Ramos (cell line): Measurements from ENCODE around the gene GCH1.
"Not testable (repeated sequence)": the region's sequence is repeated elsewhere in the genome, so short reads cannot be mapped to it uniquely, and the experiment has no call there.

Source experiments
- in situ Hi-C: fragments of 300-500 bp; cut with MboI; formaldehyde crosslinking; loops from one replicate; pipeline ENCODE4 v1.14.3; 2022; ENCODE audit warnings: low sequenced_read_pairs; ENCODE audit not compliant: unreplicated experiment

The GCH1 gene

GRCh38 chr14:54875648-54876047 lies 27.0 kb downstream of the GCH1 start:
- in situ Hi-C loops, result not testable (repeated sequence)

DNA sequence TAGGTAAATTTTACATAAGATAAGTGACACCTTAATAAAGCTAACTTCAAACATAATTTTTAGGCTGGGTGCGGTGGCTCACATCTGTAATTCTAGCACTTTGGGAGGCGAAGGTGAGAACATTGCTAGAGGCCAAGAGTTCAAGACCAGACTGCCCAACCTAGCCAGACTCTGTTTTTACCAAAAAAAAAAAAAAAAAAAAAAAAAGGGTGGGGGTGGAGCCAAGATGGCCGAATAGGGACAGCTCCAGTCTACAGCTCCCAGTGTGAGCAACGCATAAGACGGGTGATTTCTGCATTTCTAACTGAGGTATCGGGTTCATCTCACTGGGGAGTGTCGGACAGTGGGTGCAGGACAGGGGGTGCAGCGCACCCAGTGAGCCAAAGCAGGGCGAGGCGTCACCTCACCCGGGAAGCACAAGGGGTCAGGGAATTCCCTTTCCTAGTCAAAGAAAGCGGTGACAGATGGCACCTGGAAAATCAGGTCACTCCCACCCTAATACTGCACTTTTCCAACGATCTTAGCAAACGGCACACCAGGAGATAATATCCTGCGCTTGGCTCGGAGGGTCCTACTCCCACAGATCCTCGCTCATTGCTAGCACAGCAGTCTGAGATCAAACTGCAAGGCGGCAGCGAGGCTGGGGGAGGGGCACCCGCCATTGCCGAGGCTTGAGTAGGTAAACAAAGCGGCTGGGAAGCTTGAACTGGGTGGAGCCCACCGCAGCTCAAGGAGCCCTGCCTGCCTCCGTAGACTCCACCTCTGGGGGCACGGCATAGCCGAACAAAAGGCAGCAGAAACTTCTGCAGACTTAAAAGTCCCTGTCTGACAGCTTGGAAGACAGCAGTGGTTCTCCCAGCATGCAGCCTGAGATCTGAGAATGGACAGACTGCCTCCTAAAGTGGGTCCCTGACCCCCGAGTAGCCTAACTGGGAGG lies 32.2 kb downstream of the GCH1 start:
- in situ Hi-C loops, result not testable (repeated sequence)

- in situ Hi-C loops, result no loop called here
Measured at GRCh38 chr14:54867011-54867410, 35.6 kb downstream of the GCH1 start.

DNA sequence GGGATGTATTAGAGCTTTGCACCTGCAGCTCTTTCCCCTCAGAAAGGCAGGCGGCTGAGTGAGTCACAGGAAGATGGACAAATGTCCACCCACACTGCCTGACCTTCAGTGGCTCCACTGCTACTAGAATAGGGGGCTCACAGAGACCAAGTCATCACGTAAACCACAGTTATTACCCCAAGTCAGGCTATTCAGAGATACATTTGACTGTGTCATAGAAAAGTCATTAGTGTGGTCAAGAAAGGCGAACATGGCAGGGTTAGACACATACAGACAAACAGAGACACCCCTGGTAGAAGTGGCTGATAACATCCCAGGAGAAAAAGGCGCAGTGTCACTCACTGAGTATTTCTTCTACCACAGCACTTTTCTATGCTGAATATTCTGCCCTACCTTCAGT lies 36.0 kb downstream of the GCH1 start:
- in situ Hi-C loops, result no loop called here

- in situ Hi-C loops, result no loop called here
Measured at GRCh38 chr14:54864526-54864925, 38.1 kb downstream of the GCH1 start.

GRCh38 chr14:54857830-54858269 lies 44.8 kb downstream of the GCH1 start:
- in situ Hi-C loops, result no loop called here

GRCh38 chr14:54856152-54856551 lies 46.5 kb downstream of the GCH1 start:
- in situ Hi-C loops, result no loop called here

DNA sequence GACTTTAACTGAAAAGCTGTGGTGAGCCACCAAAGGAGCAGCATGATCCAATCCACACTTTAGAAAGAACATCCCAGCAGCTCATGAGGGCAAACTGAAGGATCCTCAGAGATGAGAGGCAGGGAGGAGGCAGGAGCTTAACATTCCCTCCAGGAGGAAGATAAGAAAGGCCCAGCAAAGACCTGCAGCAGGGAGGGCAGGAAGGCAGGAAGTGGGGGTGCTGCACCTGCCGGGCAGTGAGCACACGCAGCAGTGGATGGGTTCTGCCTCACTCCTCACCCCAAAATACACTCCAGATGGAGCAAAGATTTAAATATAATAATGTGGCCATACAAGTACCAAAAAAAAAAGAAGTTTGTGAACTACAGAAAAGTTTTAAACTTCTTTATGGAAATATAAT lies 48.4 kb downstream of the GCH1 start:
- in situ Hi-C loops, result no loop called here

DNA sequence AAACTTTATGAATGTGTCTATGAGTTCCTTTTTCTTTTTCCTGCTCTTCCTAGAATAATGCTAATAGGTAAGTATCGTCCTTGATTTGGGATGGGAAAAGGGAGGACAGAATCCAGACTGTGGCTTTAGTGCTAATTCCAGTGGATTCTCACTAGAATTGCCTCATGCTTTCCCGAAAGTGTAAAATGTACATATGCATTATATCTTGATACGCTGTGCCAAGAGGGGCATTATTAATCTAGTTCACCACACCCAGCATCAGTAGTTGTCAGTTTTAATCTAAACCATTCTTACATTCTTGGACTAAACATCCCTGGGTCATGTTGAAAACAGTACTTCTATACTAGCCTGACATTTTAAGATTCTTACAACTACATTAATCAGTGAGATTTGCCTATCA lies 49.3 kb downstream of the GCH1 start:
- in situ Hi-C loops, result no loop called here

DNA sequence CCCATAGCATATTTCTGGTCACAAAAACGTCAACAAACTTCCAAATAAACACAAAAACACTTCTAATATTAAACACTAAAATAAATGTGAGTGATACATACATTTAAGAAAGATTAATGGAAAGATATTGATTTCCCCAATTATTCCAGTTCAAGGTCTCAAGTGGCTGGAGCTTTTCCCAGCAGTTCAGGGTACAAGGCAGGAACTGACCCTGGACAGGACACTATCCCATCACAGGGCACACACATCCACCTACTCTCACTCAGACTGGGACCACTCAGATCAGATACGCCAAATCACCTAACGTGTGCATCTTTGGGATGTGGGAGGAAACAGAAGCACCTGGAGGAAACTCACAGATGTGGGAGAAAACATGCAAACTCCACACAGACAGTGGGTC lies 50.4 kb downstream of the GCH1 start:
- in situ Hi-C loops, result no loop called here

DNA sequence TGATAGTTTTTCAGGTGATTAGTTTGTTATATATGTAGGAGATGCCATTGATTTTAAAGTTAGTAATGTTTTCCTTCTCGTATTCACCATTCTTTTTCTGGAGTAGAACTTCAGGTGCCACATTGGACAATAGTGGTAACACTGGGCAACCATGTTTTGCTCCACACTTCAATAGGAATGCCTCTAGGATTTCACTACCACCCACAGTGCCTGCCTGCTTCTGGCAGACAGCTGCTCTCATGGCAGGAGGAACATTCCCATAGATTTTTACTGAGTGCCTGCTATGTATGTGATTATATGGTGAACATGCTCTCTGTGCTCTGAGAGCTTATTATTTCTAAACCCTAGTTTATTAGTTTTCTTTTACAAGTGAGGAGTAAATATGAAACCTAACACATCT lies 53.7 kb downstream of the GCH1 start:
- in situ Hi-C loops, result no loop called here

GRCh38 chr14:54845641-54846040 lies 57.0 kb downstream of the GCH1 start:
- in situ Hi-C loops, result no loop called here

GRCh38 chr14:54844479-54844878 lies 58.1 kb downstream of the GCH1 start:
- in situ Hi-C loops, result no loop called here

DNA sequence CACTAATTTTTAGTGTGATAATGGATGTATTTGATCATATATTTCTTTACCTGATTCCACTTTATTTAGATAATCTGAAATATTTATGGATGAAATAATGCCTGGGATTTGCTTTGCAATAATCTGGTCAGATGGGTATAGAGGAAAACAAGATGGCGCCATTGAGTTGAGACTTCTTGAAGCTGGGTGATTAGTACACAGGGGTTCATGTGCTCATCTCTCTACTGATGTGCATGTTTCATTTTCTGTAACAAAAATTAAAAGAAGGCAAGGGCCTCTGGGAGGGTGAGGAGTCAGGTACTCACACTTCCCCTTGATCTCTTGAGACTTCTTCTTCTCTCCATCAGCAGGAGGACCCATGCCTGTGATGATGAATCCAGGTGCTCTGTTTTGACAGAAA lies 61.8 kb downstream of the GCH1 start:
- in situ Hi-C loops, result no loop called here

GRCh38 chr14:54840336-54840735 lies 62.3 kb downstream of the GCH1 start:
- in situ Hi-C loops, result no loop called here

DNA sequence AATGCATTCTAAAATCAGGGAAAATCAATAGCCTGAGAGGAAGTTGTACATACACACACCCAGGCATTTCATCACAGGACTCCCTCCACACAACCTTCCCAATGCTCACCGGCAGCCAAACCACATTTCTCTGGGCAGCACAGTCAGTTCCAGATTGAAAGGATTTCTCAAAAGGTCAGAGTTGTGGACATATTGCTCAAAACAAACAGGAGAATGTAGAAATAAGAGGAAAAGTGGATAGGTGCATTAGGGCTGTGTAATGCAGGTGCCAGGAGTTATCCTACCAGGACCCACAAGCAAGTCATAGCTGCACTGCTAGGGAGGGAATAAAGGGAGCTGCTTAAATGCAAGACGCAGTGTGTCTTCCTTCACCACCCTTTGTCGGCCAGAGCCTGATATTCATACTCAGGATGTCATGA lies 62.9 kb downstream of the GCH1 start:
- in situ Hi-C loops, result no loop called here

DNA sequence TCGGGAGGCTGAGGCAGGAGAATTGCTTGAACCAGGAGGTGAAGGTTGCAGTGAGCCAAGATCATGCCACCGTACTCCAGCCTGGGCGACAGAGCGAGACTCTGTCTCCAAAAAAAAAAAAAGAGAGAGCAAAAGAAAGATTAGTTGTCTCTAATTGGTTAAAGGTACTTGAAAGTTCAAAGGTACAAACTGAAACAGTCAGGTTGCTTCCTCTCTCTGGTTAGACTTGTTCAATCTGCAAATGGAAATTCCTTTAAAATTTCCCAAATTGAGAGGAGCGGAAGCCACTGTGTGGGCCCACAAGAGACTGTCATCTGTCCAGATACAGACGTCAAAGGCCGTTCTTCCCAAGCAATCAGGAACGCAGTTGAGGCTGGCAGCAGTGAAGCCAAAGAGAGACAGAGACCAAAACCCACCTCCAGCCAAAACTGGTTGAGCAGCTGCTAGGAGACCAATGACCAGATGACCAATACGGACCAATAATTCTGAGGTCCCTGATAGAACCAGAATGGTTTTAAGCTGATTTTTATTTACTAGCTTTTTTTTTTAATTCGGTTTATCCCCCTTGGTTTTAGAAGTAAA lies 63.6 kb downstream of the GCH1 start:
- in situ Hi-C loops, result no loop called here

- in situ Hi-C loops, result no loop called here
Measured at GRCh38 chr14:54837508-54838149, 65.0 kb downstream of the GCH1 start.

DNA sequence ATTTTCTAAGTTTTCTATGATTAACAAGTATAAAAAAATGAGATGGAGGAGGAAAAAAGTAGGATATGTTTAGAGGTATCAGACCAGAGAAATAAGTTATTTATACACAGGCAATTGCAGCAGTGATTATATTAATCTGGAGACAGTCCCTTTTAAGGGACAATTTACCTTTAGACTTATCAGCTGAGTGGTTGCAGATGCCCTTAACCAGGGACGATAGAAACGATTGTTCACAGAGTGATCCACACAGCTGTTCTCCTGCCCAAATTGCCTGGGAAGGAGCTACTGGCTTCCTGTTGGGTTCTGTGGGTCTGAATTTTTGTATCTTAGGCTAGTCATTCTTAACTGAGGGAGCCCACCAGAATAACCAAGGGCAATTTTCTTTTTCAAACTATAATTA lies 66.4 kb downstream of the GCH1 start:
- in situ Hi-C loops, result no loop called here

DNA sequence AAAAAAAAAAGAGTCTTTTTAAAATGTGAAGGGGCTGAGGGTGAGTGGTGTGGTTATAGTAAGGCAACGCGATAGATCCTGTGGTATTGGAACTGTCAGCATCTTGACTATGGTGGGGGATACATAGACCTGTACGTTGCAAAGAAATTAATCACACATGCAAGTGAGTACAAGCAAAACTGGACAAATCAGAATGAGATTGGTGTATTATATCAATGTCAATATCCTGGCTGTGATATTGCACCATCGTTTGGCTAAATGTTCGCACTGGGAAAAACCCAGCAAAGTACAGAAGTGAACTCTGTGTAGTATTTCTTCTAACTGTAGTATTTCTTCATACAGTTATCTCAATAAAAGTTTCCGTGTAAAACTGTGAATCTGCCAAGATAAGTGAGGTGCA lies 67.9 kb downstream of the GCH1 start:
- in situ Hi-C loops, result no loop called here

DNA sequence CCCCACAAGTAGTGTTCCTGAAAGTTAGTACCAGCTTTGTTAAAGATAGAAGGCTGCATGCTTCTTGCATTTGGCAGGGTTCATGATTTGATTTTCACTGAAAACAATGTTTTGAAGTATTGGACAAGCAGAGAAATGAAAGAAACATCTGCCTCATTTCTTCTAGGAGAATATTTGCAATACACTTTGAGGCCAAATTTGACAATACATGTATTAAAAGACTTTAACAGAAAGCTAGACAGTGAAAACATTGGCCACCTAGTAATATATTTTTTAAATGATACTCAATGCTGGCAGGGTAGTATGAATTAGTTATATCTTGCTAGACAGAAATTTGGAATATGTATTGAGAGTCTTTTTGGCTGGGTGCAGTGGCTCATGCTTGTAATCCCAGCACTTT lies 68.5 kb downstream of the GCH1 start:
- in situ Hi-C loops, result no loop called here
